G401 (cell line): ENCODE data around the gene SH3BP5L. TPM values are rescaled to one million over a fixed set of nuclear protein-coding genes. Genes with fewer than 3 reads are reported as not detected.

Experiments
- DNase-seq: peaks from one replicate; pipeline ENCODE4 v3.0.0-alpha.2; 2015; ENCODE audit warnings: low spot score
- in situ Hi-C: cut with HindIII; loops from 2 replicates; pipeline ENCODE4 v1.10.0; 2016; ENCODE audit warnings: low sequenced_read_pairs, mixed read lengths
- total RNA-seq: library from RNA; depleted of rRNA; stranded (reverse); fragments of >200 nt; shearing (Covaris generic); gene quantifications from 2 replicates; pipeline ENCODE4 v1.2.3, GENCODE V29; 2014; rRNA removed

SH3BP5L gene
- 23.1 and 24.6 TPM in 2 replicates for total RNA-seq

GRCh38 chr1:248825909-248826760 lies at the start of gene SH3BP5L:
Gene SH3BP5L (minus strand): TSS chr1:248825915. CDS start chr1:248824935, 980 bp downstream.
- in situ Hi-C loops: no loop called here
- peak; percentile 99 for DNase-seq

- peak; percentile 94 for DNase-seq
- in situ Hi-C loops: no loop called here
These were observed 48.3 kb upstream of the SH3BP5L start for GRCh38 chr1:248873993-248874533.

- in situ Hi-C loops: no loop called here
- DNase-seq: peak; percentile 98
These were observed 47.8 kb upstream of the SH3BP5L start for GRCh38 chr1:248873409-248873992.

DNA sequence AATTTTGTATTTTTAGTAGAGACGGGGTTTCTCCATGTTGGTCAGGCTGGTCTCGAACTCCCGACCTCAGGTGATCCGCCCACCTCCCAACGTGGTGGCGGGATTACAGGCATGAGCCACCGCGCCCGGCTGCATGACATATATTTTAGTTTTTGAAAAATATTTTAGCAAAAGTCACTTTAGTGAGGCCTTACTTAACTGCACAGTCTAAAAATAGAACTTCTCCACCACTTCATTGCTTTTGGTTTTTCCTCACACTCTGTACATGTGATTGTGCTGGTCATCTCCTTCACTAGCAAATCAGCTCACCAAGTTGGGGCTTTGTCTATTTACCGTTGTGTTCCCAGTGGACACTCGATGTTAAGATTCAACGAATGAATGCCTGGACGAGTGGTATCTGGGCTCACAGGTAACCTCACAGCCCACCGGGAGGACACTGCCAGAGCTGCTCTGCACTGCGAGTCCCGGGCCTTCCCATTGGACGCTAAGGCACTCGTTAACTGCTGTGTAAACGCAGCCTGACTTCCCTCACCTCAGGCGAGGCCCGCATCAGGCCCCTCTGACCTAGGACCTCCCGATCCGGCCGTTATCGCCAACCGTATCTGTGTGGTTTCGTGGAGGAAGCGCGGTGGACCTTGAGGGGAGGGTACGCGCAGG lies 47.2 kb upstream of the SH3BP5L start:
- in situ Hi-C loops: no loop called here
- DNase-seq: peak; percentile 80

DNA sequence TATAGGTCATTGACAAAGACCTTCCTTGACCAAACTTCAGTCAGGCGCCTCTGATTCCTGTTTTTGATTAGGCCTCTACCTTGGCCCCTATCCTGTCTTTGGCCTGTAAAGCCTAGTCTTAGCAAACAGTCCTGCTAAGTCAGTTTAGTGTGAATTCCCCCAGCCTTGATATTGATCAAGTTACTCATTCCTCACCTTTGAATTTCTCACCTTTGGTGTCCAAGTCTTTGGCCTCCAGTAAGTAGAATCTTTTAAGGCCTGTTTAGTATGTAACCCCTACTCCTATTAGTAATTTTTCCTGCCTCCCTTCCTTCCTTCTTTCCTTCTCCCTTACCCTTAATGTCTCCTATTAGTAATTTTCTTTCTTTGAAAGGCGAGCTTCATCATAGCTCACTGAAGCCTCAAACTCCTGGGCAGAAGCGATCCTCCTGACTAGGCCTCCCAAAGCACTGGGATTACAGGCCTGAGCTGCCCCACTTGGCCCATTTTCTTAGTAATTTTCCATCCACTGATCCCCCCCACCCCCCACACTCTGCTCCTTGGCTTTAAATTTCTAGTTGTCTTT lies 46.2 kb upstream of the SH3BP5L start:
- in situ Hi-C loops: no loop called here
- DNase-seq: no peak

DNA sequence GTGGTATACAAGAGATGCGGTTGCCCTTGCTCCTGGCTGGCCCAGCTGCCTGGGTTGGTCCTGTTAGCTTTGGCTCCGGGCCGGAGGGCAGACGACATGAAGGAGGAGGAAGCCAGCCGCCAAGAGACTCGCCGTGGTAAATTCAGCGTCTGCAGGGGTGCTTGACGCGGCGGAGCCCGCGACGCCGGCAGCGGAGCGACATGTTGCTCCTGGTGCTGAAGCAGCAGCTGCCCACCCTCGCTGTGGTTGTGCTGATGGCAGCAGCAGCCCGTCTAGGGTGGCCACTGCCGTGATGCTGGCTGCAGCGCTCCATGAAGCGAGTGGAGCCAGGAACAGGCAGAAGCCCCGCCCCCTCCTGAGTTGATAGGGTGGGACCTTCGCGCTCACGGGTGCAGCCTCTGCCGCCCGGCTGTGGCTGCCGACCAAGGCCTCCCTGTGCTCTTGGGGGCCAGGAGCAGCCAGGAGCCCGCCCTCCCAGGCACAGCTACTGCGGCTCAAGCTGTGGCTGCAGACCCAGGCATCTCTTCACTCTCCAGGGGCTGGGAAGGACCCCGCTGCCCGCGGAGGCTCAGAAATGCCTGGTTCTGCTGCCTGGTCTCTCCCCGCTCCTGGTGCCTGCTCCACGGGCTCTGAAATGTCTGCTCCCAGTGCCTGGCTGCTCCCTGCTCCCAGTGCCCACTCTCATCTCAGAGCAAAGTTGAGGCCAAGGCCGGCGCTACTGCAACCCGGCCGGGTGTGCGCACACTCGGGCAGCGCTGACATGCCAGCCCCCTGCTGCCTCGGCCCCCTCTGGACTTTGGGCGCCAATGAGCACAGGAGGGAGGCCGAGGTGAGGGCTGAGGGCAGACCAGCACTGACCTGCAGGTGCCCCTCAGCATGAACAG lies 37.5 kb upstream of the SH3BP5L start:
- in situ Hi-C loops: no loop called here
- DNase-seq: peak; percentile 95

GRCh38 chr1:248862695-248862997 lies 36.9 kb upstream of the SH3BP5L start:
- DNase-seq: no peak
- in situ Hi-C loops: no loop called here

DNA sequence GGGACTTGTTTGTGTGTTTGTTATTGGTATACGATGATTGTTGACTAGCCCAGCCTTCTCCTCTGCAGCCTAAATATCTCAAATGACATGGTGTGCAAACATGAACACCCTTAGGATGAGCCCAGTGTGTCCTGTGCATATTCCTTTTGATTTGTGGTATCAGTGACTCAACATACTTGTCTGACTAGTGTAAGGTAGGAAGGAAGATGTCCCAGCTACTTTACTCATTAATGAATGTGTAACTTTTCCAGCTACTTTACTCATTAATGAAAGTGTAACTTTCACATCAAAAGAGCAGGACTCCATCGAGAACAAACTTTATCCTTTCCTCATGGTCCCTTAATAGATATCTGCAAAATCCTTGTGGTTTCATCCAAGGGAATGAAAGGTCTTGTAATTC lies 35.9 kb upstream of the SH3BP5L start:
- no peak for DNase-seq

GRCh38 chr1:248860007-248860406 lies 34.3 kb upstream of the SH3BP5L start:
- DNase-seq: no peak
- in situ Hi-C loops: no loop called here

More for the DNA sequence above, 35.9 kb upstream of the SH3BP5L start:
- in situ Hi-C loops: no loop called here

- in situ Hi-C loops: no loop called here
- peak; percentile 98 for DNase-seq
These were observed 33.5 kb upstream of the SH3BP5L start, which contains the start of gene ZNF692 for GRCh38 chr1:248858891-248859889. Gene ZNF692 (minus strand): TSS chr1:248859085. CDS start chr1:248858309, 776 bp downstream.

GRCh38 chr1:248858096-248858890 lies 32.6 kb upstream of the SH3BP5L start:
- in situ Hi-C loops: no loop called here
- peak; percentile 49 for DNase-seq

DNA sequence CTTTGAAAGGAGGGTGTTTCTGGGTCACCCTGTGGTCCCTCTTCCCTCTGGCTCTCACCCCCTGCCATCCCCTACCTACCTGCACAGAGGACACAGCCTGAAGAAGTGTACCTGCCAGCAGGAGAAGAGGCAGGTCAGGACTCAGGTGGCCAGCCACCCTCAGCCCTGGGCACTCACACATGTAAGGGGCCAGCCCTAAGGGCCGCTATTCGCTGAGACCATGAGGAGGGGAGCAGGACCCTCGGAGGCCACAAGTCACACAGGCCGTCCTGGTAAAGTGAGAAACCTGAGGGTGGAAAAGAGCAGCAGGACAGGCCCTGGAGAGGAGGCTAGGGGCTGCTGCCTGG lies 32.0 kb upstream of the SH3BP5L start:
- in situ Hi-C loops: no loop called here
- DNase-seq: no peak

- in situ Hi-C loops: no loop called here
- no peak for DNase-seq
These were observed 31.5 kb upstream of the SH3BP5L start for GRCh38 chr1:248857201-248857600.

DNA sequence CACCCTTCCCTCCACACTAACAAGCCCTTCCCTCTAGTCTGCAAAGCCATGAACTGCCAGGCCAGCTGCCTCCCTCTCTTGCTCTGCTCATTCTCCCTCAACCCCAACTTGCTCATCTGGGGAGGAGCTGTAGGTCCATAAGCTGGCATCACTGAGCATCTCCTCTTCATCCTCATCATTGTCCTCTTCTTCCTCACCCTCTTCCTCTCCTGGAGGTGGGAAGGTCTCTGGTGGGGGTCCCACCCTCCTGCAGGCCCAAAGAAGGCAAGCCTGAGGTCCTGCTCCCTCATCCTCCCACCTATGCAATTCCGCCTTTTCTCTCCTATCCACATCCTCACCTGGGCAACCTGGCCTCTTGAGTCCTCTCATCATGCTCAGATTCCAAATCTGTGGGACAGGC lies 30.5 kb upstream of the SH3BP5L start:
- DNase-seq: no peak
- in situ Hi-C loops: no loop called here

DNA sequence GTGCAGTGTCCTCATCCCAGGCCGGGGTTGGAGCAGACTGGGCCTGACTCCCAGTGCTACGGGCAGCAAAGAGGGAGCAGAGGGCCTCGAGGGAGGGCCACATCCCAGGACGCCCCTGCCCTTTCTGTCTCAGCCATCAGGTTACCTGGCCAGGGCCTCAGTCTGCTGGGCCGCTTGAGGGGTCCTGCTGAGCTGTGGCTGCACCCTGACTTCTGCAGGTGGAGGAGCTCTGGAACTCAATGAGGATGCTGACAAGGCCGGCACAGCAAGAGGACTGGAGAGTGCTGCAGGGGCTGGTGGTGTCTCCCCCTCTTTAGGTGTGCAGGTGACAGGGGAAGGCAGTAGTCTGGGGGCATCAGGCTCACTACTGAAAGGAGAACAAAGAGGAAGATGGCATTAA lies 29.9 kb upstream of the SH3BP5L start:
- DNase-seq: no peak
- in situ Hi-C loops: no loop called here

DNA sequence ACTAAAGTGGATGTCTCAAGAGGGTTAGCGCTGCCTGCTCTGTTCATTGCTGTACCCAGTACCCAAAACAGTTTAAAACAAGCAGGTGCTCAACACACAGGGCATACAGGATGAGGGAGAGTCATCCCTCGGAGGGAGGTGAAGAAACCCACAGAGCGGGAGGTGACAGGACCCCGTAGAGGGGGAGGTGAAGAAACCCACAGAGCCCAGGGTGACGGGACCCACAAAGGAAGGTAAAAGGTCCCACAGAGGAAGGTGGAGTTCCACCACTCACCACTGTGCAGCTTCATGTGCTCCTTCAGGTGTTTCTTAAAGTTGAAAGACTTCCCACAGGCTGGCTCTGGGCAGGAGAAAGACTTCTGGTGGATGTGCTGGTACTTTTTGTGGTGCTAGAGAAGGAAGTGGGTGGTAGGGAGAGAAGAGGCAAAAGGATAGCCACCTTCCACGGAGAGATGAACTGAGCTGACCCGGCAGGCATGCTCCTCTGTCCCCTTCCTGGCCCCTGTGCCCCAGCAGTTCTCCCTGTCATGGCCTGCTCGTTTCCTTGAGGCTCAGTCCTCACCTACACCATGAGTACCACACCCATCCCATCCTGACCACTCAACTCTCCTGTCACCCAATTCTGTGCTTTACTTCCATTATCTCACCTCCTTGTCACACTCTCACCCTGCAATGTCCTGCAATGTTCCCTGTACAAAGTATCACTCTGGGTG lies 28.1 kb upstream of the SH3BP5L start:
- no peak for DNase-seq
- in situ Hi-C loops: no loop called here
